Left lung (tissue), 10 donors: Measurements from ENCODE around the gene GNA15. TPM values are rescaled to one million over a fixed set of nuclear protein-coding genes. Genes with fewer than 3 reads are reported as not detected.
"Not testable (repeated sequence)": the region's sequence is repeated elsewhere in the genome, so short reads cannot be mapped to it uniquely, and the experiment has no call there.

Experiments used
- ATAC-seq: fragments of 200-7000 bp; cut with Tn5 transposase; one replicate; pipeline ENCODE4 v1.9.1; 2020; ENCODE audit warnings: moderate library complexity
- DNase-seq, 4 donors: peaks; one replicate each; pipeline ENCODE4 v3.0.0-alpha.2; 2013 to 2020
- H3K27ac ChIP-seq, 2 donors: fragments of 200-600 bp; sonication (generic) in 1 of 2; one replicate each; pipeline versions ENCODE4 v1.5.0 to v1.8.0; 2020 to 2021
- H3K27me3 ChIP-seq, 2 donors: fragments of 200-600 bp; sonication (generic) in 1 of 2; one replicate each; pipeline versions ENCODE4 v1.5.0 to v1.8.0; 2020 to 2021
- H3K36me3 ChIP-seq, 2 donors: fragments of 200-600 bp; sonication (generic) in 1 of 2; one replicate each; pipeline versions ENCODE4 v1.5.0 to v1.8.0; 2020 to 2021
- H3K4me1 ChIP-seq, 2 donors: fragments of 200-600 bp; one replicate each; pipeline ENCODE4 v1.8.0; 2021
- H3K4me3 ChIP-seq, 2 donors: fragments of 200-600 bp; sonication (generic) in 1 of 2; one replicate each; pipeline versions ENCODE4 v1.5.0 to v1.8.0; 2020 to 2021; ENCODE audit warnings: mild to moderate bottlenecking in 1 of 2
- H3K9me3 ChIP-seq, 2 donors: fragments of 200-600 bp; sonication (generic) in 1 of 2; one replicate each; pipeline versions ENCODE4 v1.5.0 to v1.8.0; 2020 to 2021
- CTCF ChIP-seq, 2 donors: fragments of 200-600 bp; sonication (generic) in 1 of 2; IDR thresholded peaks; one replicate each; pipeline versions ENCODE4 v1.5.0 to v1.8.0; 2021; ENCODE audit warnings: antibody characterized with exemption in 2 of 2
- intact Hi-C, 2 donors: fragments of 100-400 bp; cut with DNase I; formaldehyde crosslinking; loops; one replicate each; pipeline versions ENCODE4 v1.11.2 to v1.14.2; 2022
- polyA plus RNA-seq, 6 donors: library from polyadenylated mRNA; unstranded; fragments of 120-200 nt; gene quantifications; one replicate each; pipeline ENCODE4 v1.2.1, GENCODE V29; 2013; ENCODE audit not compliant: insufficient read length in 6 of 6
- total RNA-seq, 2 donors: library from RNA; stranded (reverse); fragmentation: NEBNext Ultra II Directional; extraction: Animal tissue kit (Norgen Biotek cat#: 25700); gene quantifications; one replicate each; pipeline ENCODE4 v1.2.1, GENCODE V29; 2021
- donor health status: DM: no; HTN: yes; CAD: no.
- donor health status: DM: no; HTN: no; CAD: no.

Gene GNA15
- total and polyA plus RNA-seq, 8 donors = 1.8 to 35.9 (median 2.8) TPM

- peak in 1 of 4 donors; percentile 57 for DNase-seq
- ATAC-seq = no peak
- intact Hi-C loops = no loop called here
- no peak overlapping the region for H3K27ac ChIP-seq
- no peaks in the 10 kb centered on the region for H3K9me3 ChIP-seq
- no peaks in the 10 kb centered on the region for H3K4me1 ChIP-seq
- no peaks in the 10 kb centered on the region for H3K27me3 ChIP-seq
- no peak overlapping the region for H3K4me3 ChIP-seq
- no peak for TF ChIP-seq CTCF (IDR thresholded peaks at IDR 0.05)
- H3K36me3 ChIP-seq = peaks cover 0 to 98% of the 10 kb centered on the region in 2 donors
These were observed 66.5 kb downstream of the GNA15 start for GRCh38 chr19:3202346-3202745.

- H3K4me1 ChIP-seq, intact Hi-C loops, H3K27me3 ChIP-seq, ATAC-seq, H3K9me3 ChIP-seq, H3K27ac ChIP-seq, DNase-seq, H3K4me3 ChIP-seq: not testable (repeated sequence)
- H3K36me3 ChIP-seq = peaks cover 0 to 98% of the 10 kb centered on the region in 2 donors
These were observed 67.1 kb downstream of the GNA15 start for GRCh38 chr19:3202895-3203294.

GRCh38 chr19:3203805-3204645, 68.2 kb downstream of the GNA15 start:
- intact Hi-C loops = no loop called here
- Histone ChIP-seq H3K4me1 (no peaks in the 10 kb centered on the region), H3K27me3 (no peaks in the 10 kb centered on the region), H3K27ac (no peak overlapping the region), H3K4me3 (no peak overlapping the region), H3K36me3 (peaks cover 0 to 98% of the 10 kb centered on the region in 2 donors), H3K9me3 (no peaks in the 10 kb centered on the region)
- no peak for TF ChIP-seq CTCF (IDR thresholded peaks at IDR 0.05)
- DNase-seq (peak in 1 of 4 donors; percentile 70), ATAC-seq (no peak)

GRCh38 chr19:3204646-3205275, 68.9 kb downstream of the GNA15 start:
- Histone ChIP-seq H3K27me3 (no peaks in the 10 kb centered on the region), H3K4me1 (no peaks in the 10 kb centered on the region), H3K36me3 (peaks cover 0 to 98% of the 10 kb centered on the region in 2 donors), H3K27ac (no peak overlapping the region), H3K4me3 (no peak overlapping the region), H3K9me3 (no peaks in the 10 kb centered on the region)
- ATAC-seq (no peak), DNase-seq (peak in 1 of 4 donors; percentile 62)
- intact Hi-C loops = no loop called here
- no peak for TF ChIP-seq CTCF (IDR thresholded peaks at IDR 0.05)

GRCh38 chr19:3206216-3206953, 70.6 kb downstream of the GNA15 start:
- Histone ChIP-seq H3K4me1 (no peaks in the 10 kb centered on the region), H3K27me3 (no peaks in the 10 kb centered on the region), H3K27ac (no peak overlapping the region), H3K9me3 (no peaks in the 10 kb centered on the region), H3K4me3 (no peak overlapping the region), H3K36me3 (peaks cover 0 to 82% of the 10 kb centered on the region in 2 donors)
- intact Hi-C loops = no loop called here
- DNase-seq (peak in 1 of 4 donors; percentile 75), ATAC-seq (no peak)
- no peak for TF ChIP-seq CTCF (IDR thresholded peaks at IDR 0.05)
